Colon (tissue), 2 donors: Measurements from ENCODE around the gene FMNL2.

Experiments
- FAIRE-seq: peaks from 2 replicates; lab custom pipeline; 2012; peaks lifted over from hg19 to GRCh38; lab: Jason Lieb, UNC
- donor health status: control.
- donor health status: control.

Gene FMNL2

GRCh38 chr2:152493945-152494528 is 159.1 kb downstream of the FMNL2 start:
- no peak for FAIRE-seq

- FAIRE-seq: no peak
These were observed 161.4 kb downstream of the FMNL2 start for GRCh38 chr2:152496371-152496770.

- FAIRE-seq: no peak
These were observed 162.6 kb downstream of the FMNL2 start for GRCh38 chr2:152497481-152498052.

GRCh38 chr2:152499331-152499816 is 164.4 kb downstream of the FMNL2 start:
- FAIRE-seq: no peak

GRCh38 chr2:152499896-152500735 is 165.1 kb downstream of the FMNL2 start:
- FAIRE-seq: no peak

GRCh38 chr2:152500772-152501171 is 165.8 kb downstream of the FMNL2 start:
- no peak for FAIRE-seq

- FAIRE-seq: no peak
These were observed 166.7 kb downstream of the FMNL2 start for GRCh38 chr2:152501666-152502065.

- FAIRE-seq: no peak
These were observed 169.6 kb downstream of the FMNL2 start for GRCh38 chr2:152504618-152505017.

- FAIRE-seq: no peak
These were observed 170.5 kb downstream of the FMNL2 start for GRCh38 chr2:152505495-152505906.

GRCh38 chr2:152506843-152507242 is 171.9 kb downstream of the FMNL2 start:
- no peak for FAIRE-seq

- FAIRE-seq: no peak
These were observed 172.9 kb downstream of the FMNL2 start for GRCh38 chr2:152507907-152508306.

- FAIRE-seq: no peak
These were observed 173.5 kb downstream of the FMNL2 start for GRCh38 chr2:152508446-152508845.

GRCh38 chr2:152509772-152510491 is 175.0 kb downstream of the FMNL2 start:
- FAIRE-seq: no peak

- FAIRE-seq: no peak
These were observed 175.6 kb downstream of the FMNL2 start for GRCh38 chr2:152510621-152511020.

- FAIRE-seq: no peak
These were observed 177.0 kb downstream of the FMNL2 start for GRCh38 chr2:152511981-152512380.

GRCh38 chr2:152513029-152513428 is 178.1 kb downstream of the FMNL2 start:
- FAIRE-seq: no peak

- no peak for FAIRE-seq
These were observed 178.7 kb downstream of the FMNL2 start for GRCh38 chr2:152513681-152514080.

GRCh38 chr2:152518034-152518433 is 183.1 kb downstream of the FMNL2 start:
- no peak for FAIRE-seq

GRCh38 chr2:152518641-152519580 is 183.9 kb downstream of the FMNL2 start:
- no peak for FAIRE-seq

- no peak for FAIRE-seq
These were observed 184.6 kb downstream of the FMNL2 start for GRCh38 chr2:152519581-152519952.

GRCh38 chr2:152520759-152521158 is 185.8 kb downstream of the FMNL2 start:
- no peak for FAIRE-seq
